IPS-20b (cell line): ENCODE data around the gene PSMB3.

Experiments used
- H3K27ac ChIP-seq: one replicate; pipeline ENCODE4 v1.5.1; 2013; ENCODE audit warnings: low read length
- H3K27me3 ChIP-seq: 2 replicates; pipeline ENCODE4 v1.6.1; 2013; ENCODE audit warnings: mild to moderate bottlenecking, low read length, inconsistent platforms; ENCODE audit not compliant: insufficient read depth
- H3K36me3 ChIP-seq: 2 replicates; pipeline ENCODE4 v1.6.1; 2013; ENCODE audit warnings: low read depth, mild to moderate bottlenecking, inconsistent platforms, low read length, moderate library complexity; ENCODE audit not compliant: insufficient read depth
- H3K4me1 ChIP-seq: 2 replicates; pipeline ENCODE4 v1.6.1; 2013; ENCODE audit warnings: mild to moderate bottlenecking, control low read depth, inconsistent platforms, low read length, moderate library complexity; ENCODE audit not compliant: insufficient read depth
- H3K4me3 ChIP-seq: 2 replicates; pipeline ENCODE4 v1.5.1; 2013; ENCODE audit warnings: mild to moderate bottlenecking, low read length, inconsistent platforms
- H3K9ac ChIP-seq: 2 replicates; pipeline ENCODE4 v1.6.1; 2013; ENCODE audit warnings: low read depth, mild to moderate bottlenecking, inconsistent platforms, low read length, moderate library complexity
- H3K9me3 ChIP-seq: 2 replicates; pipeline ENCODE4 v1.6.1; 2013; ENCODE audit warnings: mild to moderate bottlenecking, low read depth, low read length, inconsistent platforms; ENCODE audit not compliant: insufficient read depth

Gene PSMB3

DNA sequence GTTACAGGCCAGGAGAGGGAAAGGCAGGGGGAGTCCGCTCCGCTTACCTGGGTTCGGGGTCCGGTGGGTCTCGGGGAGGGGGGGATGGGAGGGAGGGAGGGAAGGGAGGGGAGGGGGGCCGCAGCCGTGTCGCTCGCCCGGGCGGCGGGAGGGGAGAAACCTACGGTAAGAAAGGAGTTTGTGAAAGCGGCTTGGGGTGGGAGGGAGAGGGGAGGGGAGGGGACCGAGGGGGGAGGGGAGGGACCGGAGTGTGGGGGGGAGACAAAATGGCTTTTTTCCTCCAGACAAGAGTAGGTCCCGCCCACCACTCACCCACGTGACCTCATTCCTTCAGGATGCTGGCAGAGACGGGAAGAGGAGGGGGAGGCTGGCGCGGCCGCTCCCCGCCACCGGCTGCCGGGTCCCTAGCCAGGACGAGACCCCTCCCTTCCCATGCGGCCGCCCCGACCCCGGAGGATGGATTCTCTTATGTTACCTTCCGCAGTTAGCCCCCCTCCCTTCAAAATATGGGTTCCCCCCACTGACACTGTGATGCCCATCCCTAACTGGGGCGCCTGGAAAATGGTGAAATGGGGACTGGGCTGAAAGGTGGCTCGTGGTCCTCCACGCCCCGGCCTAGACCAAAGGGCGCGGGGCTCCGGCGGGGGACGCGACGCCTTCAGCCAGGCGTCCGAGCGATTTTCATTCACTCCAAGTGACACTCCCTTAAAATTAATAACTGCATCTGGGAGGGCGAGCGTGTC is 4.2 kb upstream of the PSMB3 start, which contains the start of gene PCGF2:
PCGF2 (minus strand) TSS at position 188 of the 743 bp plus-strand sequence. CDS start 7,934 bp downstream, outside the sequence.
- no peaks in the 10 kb centered on the region for H3K9me3 ChIP-seq
- peaks cover 17% of the 10 kb centered on the region; the same call in 1 of the 2 replicates for H3K27me3 ChIP-seq
- H3K4me3 ChIP-seq = peak within 1 kb of the TSS; percentile 91
- H3K4me1 ChIP-seq = peaks cover 22% of the 10 kb centered on the region
- no peaks in the 10 kb centered on the region for H3K36me3 ChIP-seq
- H3K9ac ChIP-seq = peak within 1 kb of the TSS; percentile 95
- H3K27ac ChIP-seq = peak within 1 kb of the TSS; percentile 92

DNA sequence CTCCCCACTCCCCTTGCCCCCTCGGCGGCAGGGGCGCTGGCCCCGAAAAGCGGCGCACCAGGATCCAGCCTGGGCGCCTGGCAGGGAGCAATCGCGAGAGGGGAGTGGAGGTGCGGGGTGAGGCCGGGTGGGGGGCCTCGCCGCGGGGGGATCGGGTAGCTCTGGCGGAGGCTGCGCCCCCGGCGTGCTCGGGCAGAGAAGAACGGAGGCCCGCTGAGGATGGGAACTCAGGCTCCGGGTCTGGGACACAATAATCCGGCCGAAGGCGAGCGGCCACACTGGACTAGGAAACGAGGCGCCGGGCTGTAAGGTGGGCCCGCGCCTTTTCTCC is 3.7 kb upstream of the PSMB3 start:
- Histone ChIP-seq H3K27me3 (peaks cover 17% of the 10 kb centered on the region; the same call in 1 of the 2 replicates), H3K4me3 (peak overlapping the region; percentile 91), H3K9ac (peak overlapping the region; percentile 84; the same call in 1 of the 2 replicates), H3K27ac (peak overlapping the region; percentile 26), H3K4me1 (peaks cover 18% of the 10 kb centered on the region), H3K9me3 (no peaks in the 10 kb centered on the region), H3K36me3 (0 out of 2 replicates have a peak, but pooled peaks cover 4% of the 10 kb centered on the region)

DNA sequence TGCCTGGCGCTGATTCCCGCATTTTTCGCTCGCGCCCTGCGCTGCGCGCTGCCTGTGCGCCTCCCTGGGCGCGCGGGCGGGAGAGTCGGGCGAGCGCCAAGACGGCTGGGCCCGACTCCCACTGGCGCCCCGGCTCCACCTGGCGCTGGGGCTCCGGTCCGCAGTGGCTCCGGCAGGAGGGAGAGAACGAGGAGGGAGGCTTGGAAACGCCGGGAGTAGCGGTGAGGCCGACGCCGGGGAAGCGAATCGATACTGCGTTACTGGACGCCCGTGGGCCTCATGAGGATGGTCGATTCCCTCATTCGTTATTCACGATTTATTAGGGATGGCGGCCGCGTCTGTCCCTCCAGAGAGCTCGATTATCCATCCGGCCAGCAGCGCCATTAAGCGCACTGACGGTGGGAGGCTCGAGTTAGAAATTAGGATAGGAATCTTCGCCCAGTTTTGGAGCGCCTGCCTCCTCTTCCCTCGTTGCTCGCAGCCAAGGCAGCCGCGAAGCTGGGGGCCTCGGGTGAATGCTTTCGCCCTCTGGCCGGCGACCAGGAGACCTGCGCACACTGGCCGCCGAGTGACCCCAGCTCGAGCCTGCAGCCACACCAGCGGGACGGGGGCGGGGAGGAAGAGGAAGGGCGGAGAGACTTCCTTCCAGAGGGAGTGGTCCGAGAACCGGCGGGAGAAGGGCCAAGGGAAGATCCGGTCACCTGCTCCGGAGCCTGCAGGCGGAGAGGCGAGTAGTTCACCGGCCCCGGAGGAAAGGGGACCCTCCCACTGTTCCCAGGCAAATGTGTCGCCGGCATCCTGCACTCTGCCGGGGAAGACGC is 3.1 kb upstream of the PSMB3 start:
- Histone ChIP-seq H3K4me1 (peaks cover 16% of the 10 kb centered on the region; the same call in 1 of the 2 replicates), H3K36me3 (peaks cover 7% of the 10 kb centered on the region; the same call in 1 of the 2 replicates), H3K4me3 (peak overlapping the region; percentile 91), H3K9ac (peak overlapping the region; percentile 84; the same call in 1 of the 2 replicates), H3K9me3 (no peaks in the 10 kb centered on the region), H3K27me3 (peaks cover 17% of the 10 kb centered on the region; the same call in 1 of the 2 replicates), H3K27ac (peak overlapping the region; percentile 26)

DNA sequence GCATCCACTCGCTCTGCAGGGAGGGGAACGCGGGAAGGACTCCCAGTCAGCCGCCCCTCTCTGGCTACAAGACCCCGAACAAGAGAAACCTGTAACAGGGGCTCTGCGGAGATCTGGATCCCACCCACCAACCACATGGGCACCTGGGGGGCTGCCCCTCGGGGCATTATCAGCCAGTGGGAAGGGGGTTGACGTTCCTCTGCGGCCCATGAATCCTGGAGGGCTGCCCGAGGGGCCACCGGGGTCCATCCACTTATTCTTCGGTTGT is 2.6 kb upstream of the PSMB3 start:
- H3K9ac ChIP-seq = peak overlapping the region; percentile 84; the same call in 1 of the 2 replicates
- peaks cover 17% of the 10 kb centered on the region; the same call in 1 of the 2 replicates for H3K27me3 ChIP-seq
- H3K36me3 ChIP-seq = peaks cover 13% of the 10 kb centered on the region; the same call in 1 of the 2 replicates
- H3K4me3 ChIP-seq = peak overlapping the region; percentile 91
- no peaks in the 10 kb centered on the region for H3K9me3 ChIP-seq
- peaks cover 16% of the 10 kb centered on the region; the same call in 1 of the 2 replicates for H3K4me1 ChIP-seq
- no peak overlapping the region for H3K27ac ChIP-seq

DNA sequence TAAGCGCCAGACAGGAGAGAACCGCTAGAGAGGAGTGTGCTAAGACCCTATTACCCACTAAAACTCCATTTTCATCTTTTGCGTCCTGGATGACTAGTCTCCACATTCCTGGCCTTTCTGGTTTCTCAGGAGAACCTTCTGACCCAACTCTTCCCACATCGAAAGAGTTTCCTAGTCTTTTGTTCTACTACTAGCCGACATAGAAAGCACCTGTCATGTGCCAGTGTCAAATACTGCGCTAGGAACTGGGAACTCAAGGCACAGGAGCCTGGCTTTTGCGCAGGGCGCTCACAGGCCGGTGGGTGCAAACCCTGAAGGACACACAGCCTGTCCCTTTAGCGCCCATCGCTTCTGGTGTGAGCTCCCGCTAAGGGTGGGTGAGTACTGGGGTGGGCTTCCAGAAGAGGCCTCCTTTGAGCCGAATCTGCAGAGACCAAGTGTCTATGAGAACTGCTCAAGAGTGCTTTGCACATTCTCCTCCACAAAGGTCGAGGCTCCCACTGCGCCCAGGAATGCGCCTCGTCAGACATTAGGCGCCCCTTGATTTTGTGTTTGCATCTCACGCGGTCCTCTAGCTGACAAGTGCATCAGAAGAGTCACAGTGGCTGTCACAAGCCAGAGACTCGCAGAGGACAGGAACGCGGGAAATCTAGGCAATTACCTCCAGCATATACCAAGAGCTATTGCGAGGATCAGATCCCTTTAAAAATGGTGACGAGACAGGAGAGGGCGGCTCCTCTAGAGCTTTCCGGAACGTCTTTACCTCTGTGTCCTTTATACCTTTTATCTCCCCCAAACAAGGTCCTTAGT is 2.0 kb upstream of the PSMB3 start:
- peaks cover 17% of the 10 kb centered on the region; the same call in 1 of the 2 replicates for H3K27me3 ChIP-seq
- peak overlapping the region; percentile 84; the same call in 1 of the 2 replicates for H3K9ac ChIP-seq
- H3K9me3 ChIP-seq = no peaks in the 10 kb centered on the region
- H3K4me1 ChIP-seq = peaks cover 16% of the 10 kb centered on the region; the same call in 1 of the 2 replicates
- no peak overlapping the region for H3K27ac ChIP-seq
- peak overlapping the region; percentile 91 for H3K4me3 ChIP-seq
- peaks cover 15% of the 10 kb centered on the region; the same call in 1 of the 2 replicates for H3K36me3 ChIP-seq

DNA sequence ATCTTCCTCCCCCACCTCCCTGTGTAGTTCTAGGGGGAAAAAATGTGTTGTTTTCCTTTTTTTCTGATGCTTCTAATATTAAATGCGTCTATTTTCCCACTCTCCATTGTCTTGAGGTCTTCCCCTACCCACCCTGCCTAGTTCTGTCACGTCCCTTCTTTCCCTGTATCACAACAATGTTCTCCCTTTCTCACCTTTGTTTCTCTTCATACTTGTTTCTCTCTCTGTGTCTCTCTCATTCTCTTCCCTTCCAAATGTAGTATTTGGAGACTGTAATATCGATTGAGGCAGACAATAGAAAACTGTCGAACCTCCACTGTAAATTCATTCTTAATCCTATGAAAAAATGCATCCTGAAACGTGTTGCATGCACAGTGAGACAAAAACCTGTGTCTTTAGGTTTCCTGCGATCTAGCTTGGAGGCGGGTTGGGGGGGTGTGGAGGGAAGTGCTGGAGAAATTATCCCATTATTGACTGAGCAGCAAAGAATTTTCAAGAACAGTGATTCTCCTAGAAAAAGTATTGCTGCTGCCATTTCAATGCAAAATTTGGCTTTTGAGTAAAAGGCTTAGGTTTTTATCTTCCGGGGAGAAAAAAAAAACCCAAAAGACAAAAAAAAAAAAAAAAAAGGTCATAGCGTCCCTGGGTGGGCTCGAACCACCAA is 1.3 kb upstream of the PSMB3 start:
- Histone ChIP-seq H3K36me3 (peaks cover 22% of the 10 kb centered on the region), H3K9ac (peak overlapping the region; percentile 48; the same call in 1 of the 2 replicates), H3K27me3 (peaks cover 17% of the 10 kb centered on the region; the same call in 1 of the 2 replicates), H3K4me1 (peaks cover 9% of the 10 kb centered on the region; the same call in 1 of the 2 replicates), H3K27ac (no peak overlapping the region), H3K4me3 (peak overlapping the region; percentile 91), H3K9me3 (no peaks in the 10 kb centered on the region)

DNA sequence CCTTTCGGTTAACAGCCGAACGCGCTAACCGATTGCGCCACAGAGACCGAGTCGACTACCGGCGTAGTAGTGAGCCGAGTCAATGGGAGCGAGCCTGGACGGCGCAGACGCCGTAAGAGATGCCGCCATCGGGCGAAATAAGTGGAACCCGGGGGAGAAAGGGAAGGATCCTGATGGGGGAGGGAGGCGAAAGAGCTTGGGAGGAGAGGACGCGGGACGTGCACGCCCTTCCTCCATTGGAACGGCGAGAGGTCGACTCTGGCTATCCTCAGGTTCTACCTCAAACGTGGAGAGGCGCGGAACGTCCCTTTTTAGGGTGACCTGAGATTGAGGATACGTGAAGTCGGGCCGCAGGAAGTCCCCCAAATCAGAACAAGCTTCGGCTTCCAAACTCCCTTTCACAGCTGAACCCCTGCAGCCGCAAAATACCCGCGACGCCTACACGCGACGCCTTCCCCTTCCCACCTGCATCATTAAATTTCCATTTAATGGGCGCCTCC is 683 bp upstream of the PSMB3 start:
- Histone ChIP-seq H3K4me3 (peak overlapping the region; percentile 91), H3K36me3 (peaks cover 27% of the 10 kb centered on the region), H3K9ac (peak overlapping the region; percentile 95), H3K27me3 (peaks cover 17% of the 10 kb centered on the region; the same call in 1 of the 2 replicates), H3K27ac (peak overlapping the region; percentile 64), H3K4me1 (peaks cover 3% of the 10 kb centered on the region; the same call in 1 of the 2 replicates), H3K9me3 (no peaks in the 10 kb centered on the region)

DNA sequence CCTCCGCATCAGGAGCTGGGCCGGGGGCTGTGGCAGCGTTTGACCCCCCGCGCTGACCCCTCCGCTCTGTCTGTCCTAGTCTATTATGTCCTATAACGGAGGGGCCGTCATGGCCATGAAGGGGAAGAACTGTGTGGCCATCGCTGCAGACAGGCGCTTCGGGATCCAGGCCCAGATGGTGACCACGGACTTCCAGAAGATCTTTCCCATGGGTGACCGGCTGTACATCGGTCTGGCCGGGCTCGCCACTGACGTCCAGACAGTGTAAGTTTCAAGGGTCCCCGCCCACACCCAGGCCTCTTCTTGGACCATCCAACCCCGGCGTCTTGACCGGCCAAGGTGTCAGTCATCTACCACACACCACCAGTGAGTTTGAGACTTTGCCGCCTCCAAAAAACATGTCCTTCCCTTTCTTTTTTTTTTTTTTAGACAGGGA is 548 bp downstream of the PSMB3 start:
- Histone ChIP-seq H3K9me3 (no peaks in the 10 kb centered on the region), H3K4me1 (0 out of 2 replicates have a peak, but pooled peaks cover 3% of the 10 kb centered on the region), H3K9ac (peak overlapping the region; percentile 81; the same call in 1 of the 2 replicates), H3K27ac (peak overlapping the region; percentile 1), H3K4me3 (peak overlapping the region; percentile 91), H3K27me3 (peaks cover 17% of the 10 kb centered on the region; the same call in 1 of the 2 replicates), H3K36me3 (peaks cover 36% of the 10 kb centered on the region)

DNA sequence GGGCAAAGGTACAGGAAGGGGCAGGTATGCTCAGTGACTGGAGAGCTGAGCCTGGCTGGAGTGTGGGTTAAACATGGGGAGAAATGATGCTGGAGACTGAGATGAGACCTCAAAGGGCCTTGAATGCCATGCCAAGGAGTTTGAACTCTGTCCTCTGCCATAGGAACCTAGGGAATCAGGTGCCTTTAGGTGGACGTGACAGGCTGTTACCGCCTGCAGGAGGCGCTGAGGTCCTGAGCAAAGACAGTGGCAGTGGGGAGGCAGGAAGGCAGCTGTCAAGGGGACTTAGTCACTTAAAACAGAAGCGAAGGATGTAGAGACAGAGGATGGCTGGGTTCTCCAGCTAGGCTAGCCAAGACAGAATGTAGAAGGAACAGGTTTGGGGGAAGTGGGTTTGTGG is 9.1 kb downstream of the PSMB3 start:
- Histone ChIP-seq H3K36me3 (peaks cover 81% of the 10 kb centered on the region), H3K27me3 (no peaks in the 10 kb centered on the region), H3K4me1 (no peaks in the 10 kb centered on the region), H3K4me3 (no peak overlapping the region), H3K9me3 (no peaks in the 10 kb centered on the region), H3K27ac (no peak overlapping the region), H3K9ac (no peak overlapping the region)

DNA sequence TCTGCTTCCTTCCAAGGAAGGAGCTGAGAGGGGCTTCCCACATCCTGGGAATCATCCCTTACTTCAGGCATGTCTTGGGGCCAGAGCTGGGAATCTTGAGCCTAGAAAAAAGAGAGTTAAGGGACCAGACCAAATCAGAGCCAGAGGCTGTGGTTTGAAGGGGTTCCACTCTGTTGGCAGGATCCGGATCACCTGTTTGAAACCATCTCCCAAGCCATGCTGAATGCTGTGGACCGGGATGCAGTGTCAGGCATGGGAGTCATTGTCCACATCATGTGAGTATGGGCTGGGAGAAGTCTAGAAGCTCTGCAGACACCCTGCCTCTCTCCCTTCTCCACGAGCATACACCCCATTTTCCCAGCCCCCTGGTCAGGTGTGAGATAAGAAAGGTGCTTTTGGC is 9.7 kb downstream of the PSMB3 start:
- H3K27me3 ChIP-seq = no peaks in the 10 kb centered on the region
- peaks cover 82% of the 10 kb centered on the region for H3K36me3 ChIP-seq
- no peaks in the 10 kb centered on the region for H3K9me3 ChIP-seq
- H3K4me3 ChIP-seq = no peak overlapping the region
- no peak overlapping the region for H3K27ac ChIP-seq
- no peak overlapping the region for H3K9ac ChIP-seq
- H3K4me1 ChIP-seq = no peaks in the 10 kb centered on the region
